ENCODE results near the gene CDH23.

- TF ChIP-seq EZH2 (IDR thresholded peaks at IDR 0.05; ENCODE audit: borderline replicate concordance, insufficient read depth, low read length, poor library complexity, severe bottlenecking) (no peak), REST (IDR thresholded peaks at IDR 0.05; ENCODE audit: borderline replicate concordance) (no peak), CTCF (IDR thresholded peaks at IDR 0.05; ENCODE audit: poor library complexity, severe bottlenecking) (no peak), EP300 (conservative IDR thresholded peaks at IDR 0.05; ENCODE audit: poor library complexity, severe bottlenecking) (no peak)
Measured at GRCh38 chr10:71779641-71780040, 382.9 kb downstream of the CDH23 start.

Data from neural cell (in vitro differentiated cells).